Ishikawa (cell line): ENCODE results near the gene GNG14.

Experiments used
- EP300 ChIP-seq: IDR thresholded peaks from 2 replicates; pipeline ENCODE4 v1.6.1; 2012; ENCODE audit warnings: borderline replicate concordance
- NFIC ChIP-seq: IDR thresholded peaks from 2 replicates; pipeline ENCODE4 v1.6.1; 2012
- TAF1 ChIP-seq: IDR thresholded peaks from 2 replicates; pipeline ENCODE4 v1.6.1; 2012; ENCODE audit warnings: low read depth, mild to moderate bottlenecking
- TCF12 ChIP-seq: IDR thresholded peaks from 2 replicates; pipeline ENCODE4 v1.6.1; 2012; ENCODE audit warnings: low read depth
- TF ChIP-seq, protein P1 (sequence below): IDR thresholded peaks from 2 replicates; pipeline ENCODE4 v1.6.1; 2012; ENCODE audit warnings: low read depth, mild to moderate bottlenecking

DNA sequence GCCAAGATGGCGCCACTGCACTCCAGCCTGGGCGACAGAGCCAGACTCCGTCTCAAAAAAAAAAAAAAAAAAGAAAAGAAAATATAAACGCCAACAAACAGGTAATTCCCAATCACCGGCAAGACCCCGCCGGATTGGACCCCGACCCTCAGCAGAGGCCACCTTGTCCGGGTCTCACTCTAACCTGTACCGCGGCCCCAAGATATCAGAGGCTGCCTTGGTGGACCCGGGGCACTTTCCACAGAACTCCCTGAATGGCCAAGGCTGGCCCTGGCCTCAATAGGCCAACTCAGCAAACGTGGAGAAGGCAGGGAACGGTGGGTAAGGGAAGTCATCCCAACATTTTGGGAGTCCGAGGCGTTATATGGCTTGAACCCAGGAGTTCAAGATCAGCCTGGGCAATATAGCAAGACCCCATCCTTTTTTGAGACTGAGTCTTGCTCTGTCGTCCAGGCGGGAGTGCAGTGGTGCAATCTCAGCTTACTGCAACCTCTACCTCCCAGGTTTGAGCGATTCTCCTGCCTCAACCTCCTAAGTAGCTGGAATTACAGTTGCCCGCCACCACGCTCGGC is 49.1 kb upstream of the GNG14 start:
- TF ChIP-seq TCF12 (no peak), NFIC (no peak), EP300 (no peak), TAF1 (no peak)
- TF ChIP-seq, protein P1, sequence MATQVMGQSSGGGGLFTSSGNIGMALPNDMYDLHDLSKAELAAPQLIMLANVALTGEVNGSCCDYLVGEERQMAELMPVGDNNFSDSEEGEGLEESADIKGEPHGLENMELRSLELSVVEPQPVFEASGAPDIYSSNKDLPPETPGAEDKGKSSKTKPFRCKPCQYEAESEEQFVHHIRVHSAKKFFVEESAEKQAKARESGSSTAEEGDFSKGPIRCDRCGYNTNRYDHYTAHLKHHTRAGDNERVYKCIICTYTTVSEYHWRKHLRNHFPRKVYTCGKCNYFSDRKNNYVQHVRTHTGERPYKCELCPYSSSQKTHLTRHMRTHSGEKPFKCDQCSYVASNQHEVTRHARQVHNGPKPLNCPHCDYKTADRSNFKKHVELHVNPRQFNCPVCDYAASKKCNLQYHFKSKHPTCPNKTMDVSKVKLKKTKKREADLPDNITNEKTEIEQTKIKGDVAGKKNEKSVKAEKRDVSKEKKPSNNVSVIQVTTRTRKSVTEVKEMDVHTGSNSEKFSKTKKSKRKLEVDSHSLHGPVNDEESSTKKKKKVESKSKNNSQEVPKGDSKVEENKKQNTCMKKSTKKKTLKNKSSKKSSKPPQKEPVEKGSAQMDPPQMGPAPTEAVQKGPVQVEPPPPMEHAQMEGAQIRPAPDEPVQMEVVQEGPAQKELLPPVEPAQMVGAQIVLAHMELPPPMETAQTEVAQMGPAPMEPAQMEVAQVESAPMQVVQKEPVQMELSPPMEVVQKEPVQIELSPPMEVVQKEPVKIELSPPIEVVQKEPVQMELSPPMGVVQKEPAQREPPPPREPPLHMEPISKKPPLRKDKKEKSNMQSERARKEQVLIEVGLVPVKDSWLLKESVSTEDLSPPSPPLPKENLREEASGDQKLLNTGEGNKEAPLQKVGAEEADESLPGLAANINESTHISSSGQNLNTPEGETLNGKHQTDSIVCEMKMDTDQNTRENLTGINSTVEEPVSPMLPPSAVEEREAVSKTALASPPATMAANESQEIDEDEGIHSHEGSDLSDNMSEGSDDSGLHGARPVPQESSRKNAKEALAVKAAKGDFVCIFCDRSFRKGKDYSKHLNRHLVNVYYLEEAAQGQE = no peak
